ENCODE results near the gene BBS12. TPM values are rescaled to one million over a fixed set of nuclear protein-coding genes. Genes with fewer than 3 reads are reported as not detected.
A peak's percentile ranks its signal among the peaks of the same experiment; 100 is the strongest.

Gene BBS12
- total and polyA plus RNA-seq, 11 donors: 1.1 to 11.9 (median 6.8) TPM

DNA sequence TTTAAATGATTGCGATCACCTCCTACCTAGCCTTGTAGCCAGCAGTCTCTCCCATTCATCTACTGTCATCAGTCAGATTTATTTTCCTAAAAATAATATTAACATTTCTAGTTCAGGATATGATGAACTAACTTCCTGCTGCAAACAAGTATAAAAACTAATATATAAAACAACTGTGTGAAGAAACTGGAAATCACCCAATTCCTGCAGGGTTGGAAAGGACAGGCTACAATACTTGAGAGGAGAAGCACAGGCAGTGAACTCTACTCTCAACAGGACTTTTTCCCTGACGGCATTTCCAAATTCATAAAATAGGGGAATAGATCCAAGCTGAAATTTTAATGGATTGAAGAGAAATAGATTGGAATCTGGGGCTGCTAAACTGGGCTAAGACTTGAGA lies 14.2 kb upstream of the BBS12 start:
- no peaks in the 10 kb centered on the region for H3K27me3 ChIP-seq
- 47 to 61% (median 52%) methylated on average over 2 of the region's 2 CpGs for WGBS, 4 donors
- H3K36me3 ChIP-seq: no peaks in the 10 kb centered on the region
- H3K27ac ChIP-seq: no peak overlapping the region
- no peaks in the 10 kb centered on the region for H3K9me3 ChIP-seq
- TF ChIP-seq POLR2A (IDR thresholded peaks at IDR 0.05): no peak
- TF ChIP-seq, protein P1, sequence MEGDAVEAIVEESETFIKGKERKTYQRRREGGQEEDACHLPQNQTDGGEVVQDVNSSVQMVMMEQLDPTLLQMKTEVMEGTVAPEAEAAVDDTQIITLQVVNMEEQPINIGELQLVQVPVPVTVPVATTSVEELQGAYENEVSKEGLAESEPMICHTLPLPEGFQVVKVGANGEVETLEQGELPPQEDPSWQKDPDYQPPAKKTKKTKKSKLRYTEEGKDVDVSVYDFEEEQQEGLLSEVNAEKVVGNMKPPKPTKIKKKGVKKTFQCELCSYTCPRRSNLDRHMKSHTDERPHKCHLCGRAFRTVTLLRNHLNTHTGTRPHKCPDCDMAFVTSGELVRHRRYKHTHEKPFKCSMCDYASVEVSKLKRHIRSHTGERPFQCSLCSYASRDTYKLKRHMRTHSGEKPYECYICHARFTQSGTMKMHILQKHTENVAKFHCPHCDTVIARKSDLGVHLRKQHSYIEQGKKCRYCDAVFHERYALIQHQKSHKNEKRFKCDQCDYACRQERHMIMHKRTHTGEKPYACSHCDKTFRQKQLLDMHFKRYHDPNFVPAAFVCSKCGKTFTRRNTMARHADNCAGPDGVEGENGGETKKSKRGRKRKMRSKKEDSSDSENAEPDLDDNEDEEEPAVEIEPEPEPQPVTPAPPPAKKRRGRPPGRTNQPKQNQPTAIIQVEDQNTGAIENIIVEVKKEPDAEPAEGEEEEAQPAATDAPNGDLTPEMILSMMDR (IDR thresholded peaks at IDR 0.05): no peak
- ATAC-seq: peak in 1 of 4 donors; percentile 18
- H3K4me1 ChIP-seq: no peaks in the 10 kb centered on the region
- H3K4me3 ChIP-seq: no peak overlapping the region
- no peak for DNase-seq
- intact Hi-C loops (cut with DNase I): loop anchor here in 7 of 10 donors (2.0 to 10.0 kb wide), 3 partner anchors 113 to 116 kb away; no protein-coding TSS in a partner anchor

DNA sequence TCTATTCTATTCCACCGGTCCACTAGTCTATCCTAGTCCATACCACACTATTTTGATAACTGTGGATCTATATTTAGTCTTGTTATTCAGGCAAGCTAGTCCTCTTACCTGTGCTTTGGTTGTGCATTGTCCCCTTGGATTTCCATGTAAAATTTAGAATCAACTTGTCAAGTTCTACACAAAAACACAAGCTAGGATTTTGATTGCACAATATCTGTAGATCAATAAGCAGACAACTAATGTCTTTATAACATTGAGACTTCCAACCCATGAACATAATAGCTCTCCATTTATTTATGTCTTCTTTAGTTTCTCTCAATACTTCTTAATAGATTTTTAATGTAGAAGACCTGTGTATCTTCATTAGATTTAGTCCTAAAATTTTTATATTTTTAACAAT lies 10.2 kb upstream of the BBS12 start:
- no peak overlapping the region for H3K4me3 ChIP-seq
- no peak overlapping the region for H3K27ac ChIP-seq
- TF ChIP-seq, protein P1 (IDR thresholded peaks at IDR 0.05): no peak
- no peak for TF ChIP-seq POLR2A (IDR thresholded peaks at IDR 0.05)
- no peaks in the 10 kb centered on the region for H3K27me3 ChIP-seq
- DNase-seq (no peak), ATAC-seq (no peak)
- no peaks in the 10 kb centered on the region for H3K9me3 ChIP-seq
- H3K36me3 ChIP-seq: no peaks in the 10 kb centered on the region
- intact Hi-C loops (cut with DNase I): no loop called here
- WGBS, 4 donors: 49 to 70% (median 52%) methylated on average over 1 of the region's 1 CpG
- peaks cover 0 to 3% (median 0%) of the 10 kb centered on the region in 12 donors for H3K4me1 ChIP-seq

DNA sequence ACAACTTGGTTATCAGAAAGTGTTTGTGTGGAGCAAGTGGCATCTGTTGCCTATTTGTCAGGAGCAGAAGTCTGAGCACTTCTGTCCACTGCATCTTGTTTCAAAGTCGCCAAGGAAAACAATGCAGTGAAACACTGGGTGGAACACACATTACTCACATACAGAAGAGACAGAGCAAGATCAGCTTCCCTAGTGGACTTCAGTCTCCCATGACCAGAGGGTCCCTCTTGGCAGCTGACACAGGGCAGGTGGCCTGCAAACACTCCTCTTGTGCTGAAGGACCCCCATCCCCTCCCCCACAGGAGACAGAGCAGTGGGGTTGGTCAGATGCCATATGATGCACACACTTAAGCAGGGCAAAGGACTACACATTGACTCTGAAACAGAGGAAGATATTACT lies 3.6 kb upstream of the BBS12 start:
- no peak overlapping the region for H3K4me3 ChIP-seq
- intact Hi-C loops (cut with DNase I): no loop called here
- no peaks in the 10 kb centered on the region for H3K9me3 ChIP-seq
- H3K27ac ChIP-seq: no peak overlapping the region
- DNase-seq (no peak), ATAC-seq (no peak)
- H3K36me3 ChIP-seq: no peaks in the 10 kb centered on the region
- 50 to 72% (median 68%) methylated on average over 1 of the region's 1 CpG for WGBS, 4 donors
- H3K27me3 ChIP-seq: no peaks in the 10 kb centered on the region
- TF ChIP-seq, protein P1 (IDR thresholded peaks at IDR 0.05): no peak
- no peak for TF ChIP-seq POLR2A (IDR thresholded peaks at IDR 0.05)
- peaks cover 0 to 17% (median 11%) of the 10 kb centered on the region in 12 donors for H3K4me1 ChIP-seq

DNA sequence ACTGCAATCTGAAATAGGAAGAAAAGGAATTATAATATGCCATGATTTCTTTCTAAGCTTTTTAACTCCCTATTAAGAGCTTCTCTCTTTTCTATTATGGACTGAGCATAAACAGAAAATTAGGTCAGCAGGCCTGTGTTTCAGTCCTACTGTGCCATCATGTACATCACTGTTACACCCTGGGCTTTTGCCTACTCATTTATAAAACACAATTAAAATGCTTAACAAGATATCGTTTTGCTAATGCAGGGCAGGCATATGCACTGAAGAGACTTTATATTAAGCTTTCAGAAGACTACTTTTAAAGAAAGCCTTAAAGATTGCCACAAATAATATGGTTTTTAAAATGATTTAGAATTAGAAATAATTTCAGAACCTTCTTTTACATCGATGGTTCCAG lies 828 bp upstream of the BBS12 start:
- Histone ChIP-seq H3K27me3 (no peaks in the 10 kb centered on the region), H3K4me1 (peaks cover 0 to 21% (median 11%) of the 10 kb centered on the region in 12 donors), H3K36me3 (no peaks in the 10 kb centered on the region), H3K9me3 (no peaks in the 10 kb centered on the region), H3K27ac (peak overlapping the region; percentile 22 to 89 (median 75)), H3K4me3 (peak overlapping the region in 10 of 12 donors; percentile 58 to 89 (median 80))
- TF ChIP-seq, protein P1 (IDR thresholded peaks at IDR 0.05): no peak
- TF ChIP-seq POLR2A (IDR thresholded peaks at IDR 0.05): no peak
- ATAC-seq (no peak), DNase-seq (no peak)
- intact Hi-C loops (cut with DNase I): loop anchor here in 3 of 10 donors (5.0 kb wide), 1 partner anchor 191 kb away; the partner anchor contains the start of gene NUDT6 (in 3 of the 3)
- 50 to 60% (median 54%) methylated on average over 2 of the region's 2 CpGs for WGBS, 4 donors

All from heart left ventricle (tissue), 16 donors.